Uterus (tissue), 4 donors: ENCODE results near the gene POLD4. TPM values are rescaled to one million over a fixed set of nuclear protein-coding genes. Genes with fewer than 3 reads are reported as not detected.

Experiments used
- DNase-seq, 2 donors: peaks; one replicate each; pipeline ENCODE4 v3.0.0-alpha.2; 2019 to 2020
- H3K27ac ChIP-seq, 2 donors: fragments of 200-600 bp; sonication (generic); 1 replicate in 1 of 2; 2 replicates in 1 of 2; pipeline ENCODE4 v1.5.1; 2016 to 2018
- H3K27me3 ChIP-seq, 2 donors: fragments of 200-600 bp; sonication (generic); one replicate each; pipeline ENCODE4 v1.5.1; 2018 to 2019; ENCODE audit warnings: control low read depth in 1 of 2
- H3K36me3 ChIP-seq, 2 donors: fragments of 200-600 bp; sonication (generic); one replicate each; pipeline ENCODE4 v1.5.1; 2019; ENCODE audit warnings: control low read depth in 1 of 2
- H3K4me1 ChIP-seq, 2 donors: fragments of 200-600 bp; sonication (generic); one replicate each; pipeline ENCODE4 v1.5.1; 2018 to 2019; ENCODE audit warnings: control low read depth in 1 of 2
- H3K4me3 ChIP-seq, 2 donors: fragments of 200-600 bp; sonication (generic); 1 replicate in 1 of 2; 2 replicates in 1 of 2; pipeline ENCODE4 v1.5.1; 2018 to 2019; ENCODE audit warnings: mild to moderate bottlenecking in 1 of 2
- H3K9me3 ChIP-seq, 2 donors: fragments of 200-600 bp; sonication (generic); one replicate each; pipeline ENCODE4 v1.5.1; 2019; ENCODE audit warnings: control low read depth in 1 of 2
- POLR2A ChIP-seq, 2 donors: fragments of 450-650 bp; IDR thresholded peaks; one replicate each; pipeline ENCODE4 v1.6.1; 2016; ENCODE audit warnings: antibody characterized with exemption in 2 of 2, mild to moderate bottlenecking in 1 of 2, moderate library complexity in 1 of 2
- intact Hi-C: fragments of 100-400 bp; cut with DNase I; formaldehyde crosslinking; loops from one replicate; pipeline ENCODE4 v1.15.1; 2023; ENCODE audit warnings: low total_unique reads
- small RNA-seq: library from RNA; depleted of rRNA; stranded (forward); fragments of <200 nt; gene quantifications from one replicate; pipeline ENCODE3, GENCODE V24; 2016
- total RNA-seq, 4 donors: library from RNA; depleted of rRNA in 3 of 4; stranded (reverse); fragments of >200 nt in 3 of 4; gene quantifications; one replicate each; pipeline versions ENCODE4 v1.1.0 to v1.2.4, GENCODE V29; 2014 to 2023
- TF ChIP-seq, protein P1 (sequence below), 4 experiments: fragments of 200-600 bp in 2 of 4; fragments of 450-650 bp in 2 of 4; sonication (generic) in 2 of 4; IDR thresholded peaks; one replicate each; pipeline ENCODE4 v1.5.1; 2016 to 2019; ENCODE audit warnings: antibody characterized with exemption in 4 of 4, mild to moderate bottlenecking in 2 of 4, moderate library complexity in 1 of 4
- donor health status: DM: yes; HTN: yes; CAD: no.

The POLD4 gene
- total RNA-seq, 4 donors from 2014 or later: 8.7 to 65.6 (median 31.3) TPM

GRCh38 chr11:67301313-67301921, 51.9 kb downstream of the POLD4 start:
- DNase-seq: no peak
- TF ChIP-seq, protein P1, sequence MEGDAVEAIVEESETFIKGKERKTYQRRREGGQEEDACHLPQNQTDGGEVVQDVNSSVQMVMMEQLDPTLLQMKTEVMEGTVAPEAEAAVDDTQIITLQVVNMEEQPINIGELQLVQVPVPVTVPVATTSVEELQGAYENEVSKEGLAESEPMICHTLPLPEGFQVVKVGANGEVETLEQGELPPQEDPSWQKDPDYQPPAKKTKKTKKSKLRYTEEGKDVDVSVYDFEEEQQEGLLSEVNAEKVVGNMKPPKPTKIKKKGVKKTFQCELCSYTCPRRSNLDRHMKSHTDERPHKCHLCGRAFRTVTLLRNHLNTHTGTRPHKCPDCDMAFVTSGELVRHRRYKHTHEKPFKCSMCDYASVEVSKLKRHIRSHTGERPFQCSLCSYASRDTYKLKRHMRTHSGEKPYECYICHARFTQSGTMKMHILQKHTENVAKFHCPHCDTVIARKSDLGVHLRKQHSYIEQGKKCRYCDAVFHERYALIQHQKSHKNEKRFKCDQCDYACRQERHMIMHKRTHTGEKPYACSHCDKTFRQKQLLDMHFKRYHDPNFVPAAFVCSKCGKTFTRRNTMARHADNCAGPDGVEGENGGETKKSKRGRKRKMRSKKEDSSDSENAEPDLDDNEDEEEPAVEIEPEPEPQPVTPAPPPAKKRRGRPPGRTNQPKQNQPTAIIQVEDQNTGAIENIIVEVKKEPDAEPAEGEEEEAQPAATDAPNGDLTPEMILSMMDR (IDR thresholded peaks at IDR 0.05): no peak
- no peak for TF ChIP-seq POLR2A (IDR thresholded peaks at IDR 0.05)
- Histone ChIP-seq H3K4me3 (no peak overlapping the region), H3K9me3 (no peaks in the 10 kb centered on the region), H3K27me3 (no peaks in the 10 kb centered on the region), H3K4me1 (no peaks in the 10 kb centered on the region), H3K36me3 (no peaks in the 10 kb centered on the region), H3K27ac (no peak overlapping the region)
- intact Hi-C loops: loop anchor here (5.0 kb wide), 1 partner anchor 39 kb away; no protein-coding TSS in a partner anchor

Small RNAs within 50 kb of the gene (small RNA-seq; reads per million reads assigned to genes)
- gene RN7SKP239 (not detected), gene RNU6-1238P (not detected)

Other genes with a start within 250 kb of the POLD4 start
- gene KDM2A, start 234.3 kb downstream of the POLD4 start, total RNA-seq: 10 to 100 TPM; 48.2 to 94.9 (median 73.5) TPM
- gene GRK2, start 87.1 kb downstream of the POLD4 start, total RNA-seq: 10 to 100 TPM; 25.0 to 93.8 (median 64.2) TPM
- gene ANKRD13D, start 64.2 kb downstream of the POLD4 start, total RNA-seq: 10 to 100 TPM in 3 of 4 donors, 1 to 10 TPM in 1; 7.4 to 63.7 (median 22.5) TPM
- 10 to 100 TPM in 3 of 4 donors, 1 to 10 TPM in 1; 7.7 to 48.8 (median 19.1) TPM for gene SSH3, start 50.0 kb downstream of the POLD4 start, total RNA-seq
- gene CLCF1, start 20.1 kb upstream of the POLD4 start, total RNA-seq: 10 to 100 TPM in 1 of 4 donors, 1 to 10 TPM in 2, under 1 TPM in 1; 0.77 to 19.3 (median 7.4) TPM
- 10 to 100 TPM in 2 of 4 donors, 1 to 10 TPM in 2; 2.6 to 37.3 (median 11.6) TPM for gene RAD9A, start 38.4 kb upstream of the POLD4 start, total RNA-seq
- gene PPP1CA, start 48.3 kb upstream of the POLD4 start, total RNA-seq: 100 to 1,000 TPM in 1 of 4 donors, 10 to 100 TPM in 3; 15.9 to 180 (median 77.1) TPM
- 1 to 10 TPM in 2 of 4 donors, not detected in 2; 1.3 to 2.5 TPM for gene TBC1D10C, start 50.5 kb upstream of the POLD4 start, total RNA-seq
- gene CARNS1, start 62.1 kb upstream of the POLD4 start, total RNA-seq: 1 to 10 TPM in 1 of 4 donors, under 1 TPM in 1, not detected in 2; 0.76 to 3.3 TPM
- gene RPS6KB2, start 74.9 kb upstream of the POLD4 start, total RNA-seq: 10 to 100 TPM; 25.6 to 45.0 (median 30.7) TPM
- 1 to 10 TPM in 3 of 4 donors, under 1 TPM in 1; 0.29 to 5.0 (median 1.9) TPM for gene PTPRCAP, start 84.1 kb upstream of the POLD4 start, total RNA-seq
- 10 to 100 TPM; 34.7 to 79.2 (median 69.0) TPM for gene CORO1B, start 89.9 kb upstream of the POLD4 start, total RNA-seq
- gene GPR152, start 99.2 kb upstream of the POLD4 start, total RNA-seq: not detected
- 1 to 10 TPM in 1 of 4 donors, under 1 TPM in 1, not detected in 2; 0.67 to 1.9 TPM for gene CABP4, start 101.8 kb upstream of the POLD4 start, total RNA-seq
- gene TMEM134, start 115.7 kb upstream of the POLD4 start, total RNA-seq: 10 to 100 TPM in 3 of 4 donors, 1 to 10 TPM in 1; 6.9 to 59.5 (median 36.0) TPM
- gene AIP, start 129.5 kb upstream of the POLD4 start, total RNA-seq: 100 to 1,000 TPM in 1 of 4 donors, 10 to 100 TPM in 3; 52.9 to 131 (median 85.5) TPM
- 10 to 100 TPM in 3 of 4 donors, 1 to 10 TPM in 1; 7.9 to 89.7 (median 15.2) TPM for gene PITPNM1, start 151.8 kb upstream of the POLD4 start, total RNA-seq
- gene CDK2AP2, start 154.6 kb upstream of the POLD4 start, total RNA-seq: 10 to 100 TPM in 1 of 4 donors, 1 to 10 TPM in 3; 2.1 to 28.7 (median 6.9) TPM
- gene CABP2, start 169.9 kb upstream of the POLD4 start, total RNA-seq: not detected
- gene GSTP1, start 230.3 kb upstream of the POLD4 start, total RNA-seq: 100 to 1,000 TPM; 410 to 885 (median 651) TPM